Measurements from ENCODE around the gene LRIG1.

The LRIG1 gene

DNA sequence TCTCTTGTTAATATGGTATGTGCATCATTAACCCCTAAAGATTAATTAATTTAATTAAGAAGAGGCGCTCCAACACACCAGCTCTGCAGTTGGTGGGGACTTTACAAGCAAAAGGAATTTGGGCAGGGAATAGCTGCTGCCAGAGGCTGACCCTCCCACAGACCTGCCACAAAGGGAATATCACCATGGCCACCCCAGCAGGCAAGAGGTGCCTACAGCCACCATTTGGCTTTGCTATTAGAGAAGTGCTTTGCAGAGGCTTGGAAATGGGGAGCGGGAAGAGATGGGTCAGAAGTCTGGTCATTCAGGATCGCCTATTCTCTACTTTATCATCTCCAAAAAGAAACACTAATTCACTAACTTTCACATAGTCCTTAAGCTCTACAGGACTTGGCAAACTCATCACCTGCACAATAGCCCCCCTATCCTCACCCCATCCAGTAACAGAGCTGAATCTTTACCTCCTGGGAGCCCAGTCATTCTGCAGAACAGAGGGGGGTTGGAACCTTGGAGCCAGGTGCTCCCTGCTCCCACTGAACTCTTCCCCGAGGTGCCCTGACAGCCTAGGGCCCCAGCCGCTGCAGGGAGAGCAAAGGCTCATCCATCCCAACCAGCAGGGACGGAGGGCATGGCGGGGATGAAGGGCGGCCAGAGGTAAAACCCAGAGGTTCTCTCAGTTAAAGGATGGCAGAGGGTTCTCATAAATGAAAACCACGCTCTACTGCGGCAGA, 29.7 kb downstream of the LRIG1 start:
- no peak for DNase-seq (ENCODE audit: low read depth in 2 of 2)

DNA sequence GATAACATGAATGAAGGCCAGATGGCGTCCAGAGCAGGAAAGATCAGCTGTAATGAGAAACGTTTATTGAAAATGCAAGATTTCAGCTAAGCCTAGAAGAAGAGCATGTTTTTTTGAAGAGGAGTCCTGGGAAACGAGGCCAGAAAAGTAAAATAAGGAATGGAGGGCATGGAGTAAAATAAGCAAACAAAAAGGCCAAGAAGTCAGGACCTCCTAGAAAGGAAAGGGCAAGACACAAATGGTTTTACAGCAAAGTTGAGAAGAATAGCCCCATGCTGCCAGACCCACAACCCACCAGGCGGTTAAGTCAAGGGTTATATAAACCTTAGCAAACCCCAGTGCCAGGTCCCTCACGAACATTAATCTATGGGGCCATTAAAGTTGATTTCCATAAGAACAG, 30.5 kb downstream of the LRIG1 start:
- DNase-seq (ENCODE audit: low read depth in 2 of 2) = no peak

DNA sequence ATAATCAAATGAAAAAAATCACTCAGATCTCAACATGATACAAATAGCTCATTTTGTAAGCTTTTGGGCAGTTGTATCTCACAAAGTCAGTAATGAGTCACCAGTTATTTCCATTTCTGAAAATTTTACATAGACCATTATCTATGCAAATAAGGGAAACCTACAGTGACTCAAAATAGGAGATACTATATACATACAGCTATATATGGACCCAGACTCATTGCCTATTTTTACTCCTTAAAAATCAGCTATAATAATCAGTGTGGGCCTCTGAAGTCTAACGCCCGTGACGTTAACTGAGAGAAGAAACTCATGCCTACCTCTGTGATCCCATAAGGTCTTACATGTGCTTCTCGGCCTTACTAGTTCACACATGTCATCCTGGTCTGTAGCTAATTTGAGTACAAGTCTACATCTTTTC, 31.6 kb downstream of the LRIG1 start:
- DNase-seq (ENCODE audit: low read depth in 2 of 2) = no peak

DNA sequence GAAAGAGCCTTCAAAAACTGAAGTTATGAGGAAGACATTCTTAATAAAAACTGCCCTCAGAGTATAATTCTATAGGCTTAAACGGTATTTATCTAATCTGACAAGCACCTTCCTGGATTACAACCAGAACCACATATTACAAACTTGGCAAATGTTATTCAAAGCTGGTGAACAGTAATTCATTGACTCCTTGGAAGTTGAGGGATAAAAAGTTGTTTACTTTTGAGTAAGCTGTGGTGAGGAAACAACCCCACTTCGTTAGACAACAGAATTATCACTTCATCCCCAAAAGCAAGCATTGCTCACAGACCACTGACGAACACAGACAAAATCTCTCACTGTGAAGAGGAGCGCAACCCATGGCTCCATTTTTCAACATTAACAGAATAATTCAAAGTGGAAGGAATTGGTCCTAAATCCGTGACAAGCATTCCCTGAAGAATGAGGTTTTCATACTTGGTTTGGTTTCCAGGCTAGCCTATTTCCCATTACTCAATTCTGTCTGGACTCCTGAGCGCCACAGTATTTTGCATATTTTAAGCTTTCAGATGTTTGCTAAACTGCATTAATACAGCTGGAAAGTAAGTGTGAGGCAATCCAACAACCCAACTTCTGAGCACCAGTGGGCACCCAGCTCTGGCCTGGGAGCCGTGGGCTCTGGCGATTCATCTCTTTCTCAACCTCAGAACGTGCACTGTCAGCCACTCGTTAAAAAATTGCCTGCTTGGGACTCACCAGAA, 32.7 kb downstream of the LRIG1 start:
- no peak for DNase-seq (ENCODE audit: low read depth in 2 of 2)

DNA sequence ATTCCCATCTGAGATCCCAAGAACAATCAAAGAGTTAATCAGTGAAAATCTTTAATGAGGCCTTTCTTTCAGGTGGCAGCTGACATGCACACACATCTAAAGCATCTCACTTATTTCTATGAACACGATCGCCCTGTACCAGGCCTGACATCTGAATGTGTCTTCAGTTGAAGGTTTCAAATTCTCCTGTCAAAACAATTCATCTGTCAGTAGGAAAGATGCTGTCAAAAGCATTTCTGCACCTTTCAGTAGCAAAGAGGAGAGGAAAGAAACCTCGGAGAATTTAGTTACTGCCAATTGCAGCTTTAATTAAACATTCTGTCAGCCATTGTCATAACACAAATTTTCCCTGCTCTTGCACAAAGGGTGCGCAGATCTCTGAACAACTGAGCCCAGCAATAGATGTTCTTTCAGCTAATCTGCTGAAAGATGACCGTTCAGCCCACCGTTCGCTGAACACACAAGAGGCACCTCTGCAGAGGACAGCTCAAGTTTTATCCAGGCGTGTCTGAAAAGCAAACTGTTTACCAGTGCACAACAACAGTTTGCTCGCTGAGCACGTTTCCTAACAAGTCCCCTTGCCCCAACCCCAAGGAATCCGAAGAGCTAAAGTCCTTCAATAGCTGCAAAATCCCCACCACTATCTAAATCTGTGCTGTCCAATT, 34.1 kb downstream of the LRIG1 start:
- DNase-seq (ENCODE audit: low read depth in 2 of 2) = no peak

DNA sequence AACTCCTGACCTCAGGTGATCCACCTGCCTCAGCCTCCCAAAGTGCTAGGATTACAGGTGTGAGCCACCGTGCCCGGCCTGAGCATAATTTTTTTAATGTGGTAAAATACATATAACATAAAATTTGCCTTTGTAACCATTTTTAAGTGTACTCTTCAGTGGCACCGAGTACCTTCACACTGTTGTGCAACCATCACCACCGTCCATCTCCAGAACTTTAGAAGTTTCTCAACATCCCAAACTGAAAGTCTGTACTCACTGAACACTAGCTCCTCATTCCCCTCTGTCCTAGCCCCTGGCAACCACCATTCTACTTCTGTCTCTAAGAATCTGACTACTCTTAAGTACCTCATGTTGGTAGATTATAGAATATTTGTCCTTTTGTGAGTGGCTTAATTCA, 35.2 kb downstream of the LRIG1 start:
- DNase-seq (ENCODE audit: low read depth in 2 of 2) = no peak

DNA sequence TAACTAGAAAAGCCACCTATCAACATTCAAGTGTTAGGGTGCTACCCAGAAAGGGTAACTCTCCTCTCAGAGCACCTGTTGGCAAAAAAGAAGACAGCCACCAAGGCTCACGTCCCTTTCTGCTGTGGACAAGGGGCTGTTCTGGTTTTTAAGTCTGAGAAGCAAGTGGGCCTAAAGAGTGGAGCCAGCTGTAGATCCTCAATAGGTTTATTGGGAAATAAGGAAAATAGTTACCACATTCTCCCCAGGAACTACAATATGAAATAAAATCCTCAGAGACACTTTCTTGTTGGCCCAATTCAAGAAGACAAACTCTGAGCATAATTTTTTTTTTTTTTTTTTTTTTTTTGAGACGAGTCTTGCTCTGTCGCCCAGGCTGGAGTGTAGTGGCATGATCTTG, 35.8 kb downstream of the LRIG1 start:
- no peak for DNase-seq (ENCODE audit: low read depth in 2 of 2)

DNA sequence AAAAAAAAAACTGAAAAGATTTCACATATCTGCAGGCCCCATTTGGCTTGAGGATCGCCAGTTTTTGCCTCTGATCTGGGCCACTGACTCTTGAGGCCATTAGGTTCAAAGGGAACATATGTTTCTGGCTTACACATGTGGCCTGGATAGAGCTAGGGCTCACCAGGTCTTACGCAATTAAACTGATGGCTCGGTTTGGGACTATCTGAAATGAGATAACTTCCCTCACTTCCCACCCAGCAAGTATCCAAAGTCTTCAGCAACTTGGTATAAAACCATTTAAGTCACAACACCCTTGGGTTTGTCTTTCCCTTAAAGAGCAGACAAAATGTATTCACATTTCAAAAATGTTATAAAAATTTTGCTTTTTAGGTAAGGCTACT, 36.3 kb downstream of the LRIG1 start:
- DNase-seq (ENCODE audit: low read depth in 2 of 2) = no peak

DNA sequence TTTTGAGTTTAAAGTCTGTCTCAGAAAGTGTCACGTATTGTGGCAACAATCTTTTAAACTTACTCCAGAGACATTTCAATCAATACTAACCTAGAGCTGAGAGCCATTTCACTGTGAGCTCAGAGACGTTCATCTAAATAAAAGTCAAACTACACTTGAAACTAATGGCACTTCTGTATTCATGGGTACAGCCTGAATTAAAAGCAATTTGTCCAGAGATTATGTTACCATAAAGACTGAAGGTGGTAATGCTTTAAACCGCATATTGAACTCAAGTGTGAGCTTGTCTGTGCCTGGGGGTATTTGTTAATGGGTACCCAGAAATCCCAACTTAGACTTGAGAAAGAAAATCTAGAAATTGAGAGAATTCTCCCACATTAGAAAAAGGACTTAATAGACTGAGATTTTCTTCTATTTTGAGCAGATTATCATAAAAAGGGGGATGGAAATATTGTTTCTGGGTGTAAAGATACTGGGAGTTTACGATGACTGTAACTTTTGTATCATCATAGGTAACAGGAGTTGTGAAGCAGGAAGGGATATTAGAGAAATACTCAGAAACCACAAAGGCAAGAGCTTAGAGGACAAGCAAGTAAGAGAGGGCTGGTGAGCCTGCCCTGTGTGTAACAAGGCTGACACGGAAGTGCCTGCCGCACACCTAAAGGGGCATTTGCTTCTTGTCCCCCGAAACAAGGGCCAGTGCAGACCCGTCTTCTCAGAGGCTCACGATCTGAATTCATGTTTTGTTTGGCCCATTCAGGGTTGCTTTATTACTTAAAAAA, 36.9 kb downstream of the LRIG1 start:
- no peak for DNase-seq (ENCODE audit: low read depth in 2 of 2)

DNA sequence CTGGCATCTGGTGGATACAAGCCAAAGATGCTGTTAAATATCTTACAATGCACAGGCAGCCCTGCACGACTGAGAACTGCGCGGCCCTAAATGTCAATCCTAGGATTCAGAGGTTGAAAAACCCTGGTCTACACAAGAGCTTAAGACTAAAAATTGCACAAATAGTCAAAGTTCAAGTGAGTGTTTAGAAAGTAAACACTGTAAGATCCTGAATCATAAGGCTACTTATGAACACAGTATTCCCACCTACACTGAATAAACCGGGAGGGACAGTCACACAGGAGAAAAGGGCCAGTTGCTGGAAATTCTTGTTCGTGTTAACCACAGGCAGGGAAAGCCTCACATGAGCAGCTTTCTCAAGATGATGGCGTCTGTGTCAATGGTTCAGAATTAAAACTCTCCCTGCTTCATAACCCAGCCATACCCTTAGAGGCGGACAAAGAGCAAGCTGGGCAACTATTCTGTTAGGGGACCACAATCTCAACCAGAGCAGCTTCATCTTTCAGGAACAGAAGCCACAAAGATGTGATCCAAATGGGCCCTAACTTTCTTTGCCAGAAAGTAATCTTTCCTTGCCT, 37.7 kb downstream of the LRIG1 start:
- DNase-seq (ENCODE audit: low read depth in 2 of 2) = no peak

DNA sequence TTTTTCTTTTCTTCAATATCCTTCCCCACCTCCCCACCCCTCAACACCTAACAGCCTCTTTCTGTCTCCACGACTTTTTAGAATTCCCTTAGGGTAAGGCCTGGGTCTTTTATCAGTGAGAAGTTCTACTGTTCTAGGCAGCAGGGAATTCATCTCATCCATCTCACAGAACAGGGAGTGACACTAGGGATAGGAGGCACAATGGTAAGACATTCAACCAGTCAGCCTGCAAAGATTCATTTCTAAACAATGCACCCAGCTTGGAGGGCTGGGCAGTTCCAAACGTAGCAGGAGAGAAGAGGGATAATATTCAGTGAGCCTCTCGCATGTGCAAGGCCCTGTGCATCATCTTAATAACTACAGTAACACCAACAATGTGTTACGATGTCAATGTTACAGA, 43.6 kb downstream of the LRIG1 start:
- DNase-seq (ENCODE audit: low read depth in 2 of 2) = no peak

DNA sequence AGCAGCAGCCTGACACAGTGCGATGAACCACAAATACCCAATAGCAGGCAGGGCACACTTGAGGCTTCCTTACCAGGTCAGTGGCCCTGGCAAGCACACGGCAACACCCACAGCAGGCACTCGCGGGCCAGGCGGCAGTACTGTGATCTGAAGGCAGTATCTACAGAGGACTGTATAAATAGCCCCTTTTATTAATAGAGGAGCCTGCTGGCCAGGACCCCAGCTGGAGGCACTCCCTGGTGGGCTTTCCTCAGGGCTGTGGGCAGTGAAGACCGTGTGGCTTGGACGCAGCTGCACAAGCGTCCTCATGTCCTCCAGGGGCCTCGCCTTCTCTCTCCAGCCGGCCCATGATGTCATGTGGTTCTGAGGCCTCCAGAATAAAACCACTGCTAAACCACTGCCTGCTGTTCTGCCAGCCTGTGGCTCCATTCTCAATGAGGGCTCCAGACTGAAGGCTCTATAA, 44.1 kb downstream of the LRIG1 start:
- DNase-seq (ENCODE audit: low read depth in 2 of 2) = no peak

DNA sequence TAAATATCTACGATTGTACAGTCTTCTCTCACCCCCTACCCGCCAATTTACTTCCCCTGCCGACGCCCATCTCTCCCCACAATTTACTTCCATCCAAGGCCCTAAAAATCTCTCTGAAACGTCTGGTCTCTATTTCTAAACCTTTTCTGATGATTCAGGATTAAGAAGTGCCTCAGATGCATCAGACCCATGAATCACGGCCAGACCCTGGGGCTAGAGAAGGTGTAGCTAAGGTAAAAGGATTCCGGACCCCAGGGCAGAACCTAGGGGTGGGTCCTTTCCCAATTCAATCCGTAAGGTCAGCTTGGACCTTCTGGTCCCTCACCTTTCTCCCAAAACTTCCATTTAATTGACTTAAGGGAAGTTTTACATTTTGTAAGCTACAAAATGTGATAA, 46.4 kb downstream of the LRIG1 start:
- no peak for DNase-seq (ENCODE audit: low read depth in 2 of 2)

DNA sequence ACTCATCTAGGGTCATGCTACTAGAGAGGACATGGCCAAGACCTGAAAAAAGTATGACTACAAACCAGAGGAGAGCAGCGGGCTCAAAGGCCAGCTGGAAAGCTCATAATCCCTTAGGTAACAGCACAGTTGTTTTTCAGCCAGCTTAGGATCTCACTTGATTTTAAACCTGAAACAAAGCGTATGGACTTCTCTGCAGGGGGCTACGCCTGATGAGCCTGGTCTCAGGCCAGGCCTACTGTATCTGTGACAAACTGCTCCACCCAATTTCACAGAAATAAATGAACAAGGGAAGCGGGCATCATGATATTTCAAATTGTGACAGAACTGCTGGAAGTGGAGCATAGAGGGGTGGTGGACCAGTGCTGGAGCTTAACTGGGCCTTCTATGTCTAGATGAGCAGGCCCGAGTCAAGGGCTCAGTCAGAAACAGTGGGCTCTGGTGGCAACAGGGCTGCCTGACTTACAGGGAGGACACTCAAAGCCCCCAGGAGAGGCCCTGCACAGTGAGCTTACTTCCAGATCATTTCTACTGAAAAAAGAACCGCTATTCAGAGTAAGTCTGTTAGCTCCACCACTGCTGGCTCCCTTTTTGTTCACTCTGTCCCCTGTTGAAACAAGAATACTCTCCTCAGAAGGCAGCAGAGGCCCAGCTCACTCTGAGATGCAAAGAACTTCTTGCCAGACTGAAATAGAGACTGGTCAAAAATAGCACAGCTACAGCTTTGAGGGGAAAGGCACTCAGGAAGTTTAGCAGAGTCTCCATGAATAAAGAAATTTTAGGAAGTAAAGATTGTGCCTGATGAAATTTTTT, 47.0 kb downstream of the LRIG1 start:
- DNase-seq (ENCODE audit: low read depth in 2 of 2) = no peak

DNA sequence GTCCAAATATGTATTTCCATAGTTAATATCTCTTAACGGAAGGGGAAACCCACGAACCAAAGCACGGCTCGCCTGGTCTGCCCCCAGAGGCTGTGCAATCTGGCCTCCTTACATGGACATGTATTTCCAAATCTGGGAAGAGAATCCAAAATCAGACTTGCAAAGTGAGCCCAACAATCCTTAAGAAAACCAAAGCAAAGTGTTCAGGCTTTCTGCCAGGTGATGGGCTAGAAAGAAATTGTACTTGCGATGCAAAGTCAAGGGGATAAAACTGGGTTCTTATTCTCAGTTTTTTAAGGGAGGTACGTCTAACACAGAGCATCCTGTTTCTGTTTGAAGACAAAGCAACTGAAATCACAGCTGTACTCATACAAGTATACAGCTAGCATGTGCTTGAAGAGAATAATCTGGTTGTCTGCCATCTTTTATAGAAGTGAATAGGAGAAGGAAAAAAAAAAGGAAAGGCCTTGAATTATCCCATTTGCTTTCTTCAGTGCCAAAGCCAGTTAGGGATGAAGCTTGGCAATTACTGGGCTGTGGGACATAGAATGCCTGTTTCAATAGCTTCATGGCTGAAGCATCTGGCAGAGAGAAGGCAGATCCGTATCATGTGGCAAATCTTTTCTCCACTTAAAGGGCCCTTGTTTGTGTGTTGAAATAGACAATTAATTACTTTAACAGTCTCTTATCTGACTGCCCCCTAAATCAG, 48.4 kb downstream of the LRIG1 start:
- no peak for DNase-seq (ENCODE audit: low read depth in 2 of 2)

DNA sequence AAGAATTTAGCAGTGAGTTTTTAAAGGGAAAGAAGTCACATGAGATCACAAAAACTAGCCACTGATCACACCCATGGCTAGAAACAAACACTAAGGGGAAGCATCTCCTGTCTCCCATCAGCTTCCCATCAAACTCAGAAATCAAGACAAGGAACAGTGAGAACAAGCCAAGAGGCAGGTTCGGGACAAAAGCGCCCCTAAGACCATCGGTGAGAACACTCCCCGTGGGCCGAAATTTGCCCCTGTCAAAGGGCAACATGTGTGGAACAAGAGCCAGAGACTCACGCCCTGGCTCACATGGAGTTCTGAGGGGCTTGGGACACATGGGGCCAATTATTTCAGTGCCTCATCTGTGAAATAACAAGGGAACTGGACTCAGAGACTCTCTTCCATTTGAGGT, 49.1 kb downstream of the LRIG1 start:
- DNase-seq (ENCODE audit: low read depth in 2 of 2) = no peak

DNA sequence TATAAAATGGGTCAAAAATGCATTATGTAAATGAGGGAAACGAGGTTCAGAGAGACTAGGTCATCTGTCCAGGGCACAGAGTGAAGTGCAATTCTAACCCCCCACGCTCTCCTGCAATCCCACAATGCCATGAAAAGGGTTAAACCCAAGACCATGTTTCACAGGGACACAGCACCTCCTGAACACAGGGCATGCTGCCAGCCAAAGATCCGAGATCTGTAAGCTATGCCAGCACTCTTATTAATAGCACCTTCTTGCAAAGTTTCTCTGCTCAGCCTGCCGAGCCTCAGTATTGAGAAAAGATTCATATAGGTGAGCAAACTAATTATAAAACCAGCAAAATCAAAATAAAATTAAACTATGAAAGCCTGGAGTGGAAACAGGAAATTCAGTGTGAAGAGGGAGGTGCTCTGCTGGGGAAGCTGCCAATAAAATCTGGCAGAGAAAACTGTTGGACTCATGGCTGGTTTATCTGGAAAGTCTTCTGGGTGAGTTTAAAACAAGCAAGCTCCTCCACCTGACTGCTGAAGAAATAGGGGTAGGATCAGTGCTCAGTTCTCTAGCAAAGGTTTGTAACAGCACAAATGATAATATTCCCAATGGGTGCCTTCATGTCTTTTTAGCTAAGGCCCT, 50.3 kb downstream of the LRIG1 start:
- DNase-seq (ENCODE audit: low read depth in 2 of 2) = no peak

DNA sequence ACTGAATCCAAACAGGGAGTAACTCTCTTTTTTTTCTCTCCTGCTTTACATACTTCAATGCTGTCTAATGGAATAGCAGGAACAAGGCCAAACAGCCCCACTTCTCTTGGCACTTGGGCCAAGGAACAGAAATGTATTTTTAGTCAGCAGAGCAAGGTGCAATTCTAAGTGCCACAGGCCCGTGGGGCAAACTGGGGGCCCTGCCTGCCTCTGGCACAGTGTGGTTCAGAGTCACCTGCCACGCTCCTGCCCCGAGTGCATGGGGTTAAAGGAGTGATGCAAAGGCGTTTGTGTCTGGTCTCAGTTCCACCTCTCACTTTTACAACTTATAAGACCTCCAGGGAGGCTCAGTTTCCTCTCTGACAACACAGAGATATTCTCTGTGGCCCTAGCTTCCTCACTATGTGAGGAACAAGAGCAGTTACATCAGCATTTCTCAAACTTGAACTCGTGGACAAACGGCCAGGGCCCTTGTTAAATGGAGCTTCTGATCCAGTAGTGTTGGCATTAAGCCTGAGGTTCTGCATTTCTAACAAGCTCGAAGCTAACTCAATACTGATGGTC, 51.3 kb downstream of the LRIG1 start:
- no peak for DNase-seq (ENCODE audit: low read depth in 2 of 2)

DNA sequence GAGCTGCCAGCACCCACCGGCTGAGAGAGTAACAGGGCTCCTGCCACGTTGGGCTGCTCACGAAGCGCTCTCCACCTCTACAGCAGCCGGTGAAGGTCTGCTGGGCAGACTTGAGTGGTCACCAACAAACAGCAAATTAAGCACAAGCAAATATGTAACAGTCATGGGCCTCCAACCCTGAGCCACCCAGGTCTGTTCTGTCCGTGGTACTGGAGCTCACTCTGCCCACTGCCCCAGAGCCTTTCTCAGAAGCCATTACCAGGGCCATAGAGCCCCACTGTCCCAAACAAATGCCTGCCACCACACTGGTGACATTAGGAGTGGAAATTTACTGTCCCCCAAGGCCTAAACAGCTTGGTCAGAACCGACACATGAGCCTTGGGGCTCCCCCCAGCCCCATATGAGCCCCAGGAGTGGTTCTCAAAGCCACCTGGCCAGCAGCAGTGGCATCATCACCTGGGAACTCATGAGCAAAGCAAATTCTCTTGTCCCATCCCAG, 56.6 kb downstream of the LRIG1 start:
- DNase-seq (ENCODE audit: low read depth in 2 of 2) = no peak
